ENCODE measurements around the gene PHYKPL. TPM values are rescaled to one million over a fixed set of nuclear protein-coding genes. Genes with fewer than 3 reads are reported as not detected.

The PHYKPL gene
- total RNA-seq, 1 experiment from 2014 or later, result 41.7 TPM

- H3K4me1 Mint-ChIP-seq, result peaks cover 13% of the 10 kb centered on the region
- H3K27ac Mint-ChIP-seq, result peak overlapping the region; percentile 38; the same call in 1 of the 2 replicates
- ChIA-PET POLR2A (interaction anchor here (1.3 to 2.2 kb wide), 3 partner anchors 9 to 60 kb away, joined by 3 to 12 read pairs (median 10); partner anchors contain the start of genes HNRNPAB and NHP2), CTCF (interaction anchor here (1.5 to 1.9 kb wide), 3 partner anchors 10 to 138 kb away, joined by 3 to 5 read pairs (median 4); no protein-coding TSS in a partner anchor)
- no peak for ATAC-seq
- no peaks in the 10 kb centered on the region for H3K9me3 Mint-ChIP-seq
- H3K36me3 Mint-ChIP-seq, result peaks cover 76% of the 10 kb centered on the region
- no peaks in the 10 kb centered on the region for H3K27me3 Mint-ChIP-seq (ENCODE audit: low read depth)
- H3K4me3 Mint-ChIP-seq, result no peak overlapping the region
- TF ChIP-seq PRRX2 (CRISPR knock-in tag; IDR thresholded peaks at IDR 0.05), result 0 out of 2 replicates have a peak, but pooled peaks have one; percentile 1
- no peak for TF ChIP-seq RELA (CRISPR knock-in tag; IDR thresholded peaks at IDR 0.05; ENCODE audit: borderline replicate concordance)
- DNase-seq (ENCODE audit: low spot score), result no peak
These were observed 18.9 kb downstream of the PHYKPL start for GRCh38 chr5:178213748-178214151.

- Mint-ChIP-seq H3K4me1 (peaks cover 13% of the 10 kb centered on the region), H3K4me3 (no peak overlapping the region), H3K27ac (peak overlapping the region; percentile 38; the same call in 1 of the 2 replicates), H3K27me3 (ENCODE audit: low read depth) (no peaks in the 10 kb centered on the region), H3K36me3 (peaks cover 78% of the 10 kb centered on the region), H3K9me3 (no peaks in the 10 kb centered on the region)
- ChIA-PET CTCF (interaction anchor here (1.3 to 1.6 kb wide), 3 partner anchors 22 to 137 kb away, joined by 3 to 4 read pairs (median 4); no protein-coding TSS in a partner anchor), POLR2A (interaction anchor here (1.3 to 2.2 kb wide), 4 partner anchors 9 to 59 kb away, joined by 3 to 12 read pairs (median 9); partner anchors contain the start of genes HNRNPAB and NHP2)
- ATAC-seq, result no peak
- DNase-seq (ENCODE audit: low spot score), result no peak
- TF ChIP-seq, protein P1, sequence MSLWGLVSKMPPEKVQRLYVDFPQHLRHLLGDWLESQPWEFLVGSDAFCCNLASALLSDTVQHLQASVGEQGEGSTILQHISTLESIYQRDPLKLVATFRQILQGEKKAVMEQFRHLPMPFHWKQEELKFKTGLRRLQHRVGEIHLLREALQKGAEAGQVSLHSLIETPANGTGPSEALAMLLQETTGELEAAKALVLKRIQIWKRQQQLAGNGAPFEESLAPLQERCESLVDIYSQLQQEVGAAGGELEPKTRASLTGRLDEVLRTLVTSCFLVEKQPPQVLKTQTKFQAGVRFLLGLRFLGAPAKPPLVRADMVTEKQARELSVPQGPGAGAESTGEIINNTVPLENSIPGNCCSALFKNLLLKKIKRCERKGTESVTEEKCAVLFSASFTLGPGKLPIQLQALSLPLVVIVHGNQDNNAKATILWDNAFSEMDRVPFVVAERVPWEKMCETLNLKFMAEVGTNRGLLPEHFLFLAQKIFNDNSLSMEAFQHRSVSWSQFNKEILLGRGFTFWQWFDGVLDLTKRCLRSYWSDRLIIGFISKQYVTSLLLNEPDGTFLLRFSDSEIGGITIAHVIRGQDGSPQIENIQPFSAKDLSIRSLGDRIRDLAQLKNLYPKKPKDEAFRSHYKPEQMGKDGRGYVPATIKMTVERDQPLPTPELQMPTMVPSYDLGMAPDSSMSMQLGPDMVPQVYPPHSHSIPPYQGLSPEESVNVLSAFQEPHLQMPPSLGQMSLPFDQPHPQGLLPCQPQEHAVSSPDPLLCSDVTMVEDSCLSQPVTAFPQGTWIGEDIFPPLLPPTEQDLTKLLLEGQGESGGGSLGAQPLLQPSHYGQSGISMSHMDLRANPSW (CRISPR knock-in tag; conservative IDR thresholded peaks at IDR 0.05; ENCODE audit: low read depth), result no peak
- TF ChIP-seq NFE2L1 (CRISPR knock-in tag; IDR thresholded peaks at IDR 0.05) (no peak), JAZF1 (CRISPR knock-in tag; IDR thresholded peaks at IDR 0.05) (no peak), ZNF512 (CRISPR knock-in tag; IDR thresholded peaks at IDR 0.05; ENCODE audit: borderline replicate concordance) (no peak), ZNF121 (CRISPR knock-in tag; IDR thresholded peaks at IDR 0.05) (no peak; the same call in 1 of the 2 replicates), FOXK1 (CRISPR knock-in tag; IDR thresholded peaks at IDR 0.05) (no peak), JUN (CRISPR knock-in tag; IDR thresholded peaks at IDR 0.05) (no peak), SOX15 (CRISPR knock-in tag; IDR thresholded peaks at IDR 0.05) (no peak), TP53 (CRISPR knock-in tag; IDR thresholded peaks at IDR 0.05) (no peak), ZNF232 (CRISPR knock-in tag; IDR thresholded peaks at IDR 0.05) (no peak), ZNF396 (CRISPR knock-in tag; IDR thresholded peaks at IDR 0.05; ENCODE audit: borderline replicate concordance) (no peak), USF1 (CRISPR knock-in tag; IDR thresholded peaks at IDR 0.05) (no peak), MLX (CRISPR knock-in tag; IDR thresholded peaks at IDR 0.05) (no peak), ETV6 (CRISPR knock-in tag; IDR thresholded peaks at IDR 0.05) (no peak), ZNF416 (CRISPR knock-in tag; IDR thresholded peaks at IDR 0.05) (no peak; the same call in 1 of the 2 replicates)
- TF ChIP-seq, protein P2, sequence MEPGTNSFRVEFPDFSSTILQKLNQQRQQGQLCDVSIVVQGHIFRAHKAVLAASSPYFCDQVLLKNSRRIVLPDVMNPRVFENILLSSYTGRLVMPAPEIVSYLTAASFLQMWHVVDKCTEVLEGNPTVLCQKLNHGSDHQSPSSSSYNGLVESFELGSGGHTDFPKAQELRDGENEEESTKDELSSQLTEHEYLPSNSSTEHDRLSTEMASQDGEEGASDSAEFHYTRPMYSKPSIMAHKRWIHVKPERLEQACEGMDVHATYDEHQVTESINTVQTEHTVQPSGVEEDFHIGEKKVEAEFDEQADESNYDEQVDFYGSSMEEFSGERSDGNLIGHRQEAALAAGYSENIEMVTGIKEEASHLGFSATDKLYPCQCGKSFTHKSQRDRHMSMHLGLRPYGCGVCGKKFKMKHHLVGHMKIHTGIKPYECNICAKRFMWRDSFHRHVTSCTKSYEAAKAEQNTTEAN (CRISPR knock-in tag; IDR thresholded peaks at IDR 0.05), result no peak
- TF ChIP-seq, protein P3, sequence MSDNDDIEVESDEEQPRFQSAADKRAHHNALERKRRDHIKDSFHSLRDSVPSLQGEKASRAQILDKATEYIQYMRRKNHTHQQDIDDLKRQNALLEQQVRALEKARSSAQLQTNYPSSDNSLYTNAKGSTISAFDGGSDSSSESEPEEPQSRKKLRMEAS (CRISPR knock-in tag; IDR thresholded peaks at IDR 0.05), result no peak
- TF ChIP-seq, protein P4, sequence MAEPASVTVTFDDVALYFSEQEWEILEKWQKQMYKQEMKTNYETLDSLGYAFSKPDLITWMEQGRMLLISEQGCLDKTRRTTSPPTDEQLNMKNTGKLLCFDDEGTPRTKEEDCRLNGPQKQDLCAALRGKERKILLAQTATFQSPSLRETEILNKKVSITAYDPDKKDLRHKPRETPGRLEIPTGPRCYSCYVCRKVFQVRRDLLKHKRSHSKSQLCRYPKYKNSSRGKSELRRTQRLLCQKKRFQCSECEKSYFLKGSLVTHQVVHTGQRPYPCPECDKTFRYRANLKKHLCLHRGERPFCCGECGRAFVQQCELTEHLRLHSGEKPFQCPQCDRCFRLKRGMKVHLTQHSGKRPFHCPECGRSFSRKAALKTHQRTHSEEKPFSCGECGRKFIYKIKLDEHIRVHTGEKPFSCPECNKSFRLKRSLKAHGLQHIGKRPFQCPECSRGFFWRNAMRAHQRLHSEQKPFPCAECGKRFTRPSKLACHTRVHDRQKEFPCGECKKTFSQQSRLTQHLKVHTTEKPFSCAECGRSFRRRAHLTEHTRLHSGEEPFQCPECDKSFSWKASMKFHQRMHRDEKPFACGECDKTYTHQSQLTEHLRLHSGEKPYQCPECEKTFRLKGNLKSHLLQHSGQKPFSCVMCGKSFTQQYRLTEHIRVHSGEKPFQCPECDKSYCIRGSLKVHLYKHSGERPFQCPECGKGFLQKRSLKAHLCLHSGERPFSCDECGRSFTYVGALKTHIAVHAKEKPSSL (CRISPR knock-in tag; conservative IDR thresholded peaks at IDR 0.05), result peak; percentile 14; the same call in 1 of the 2 replicates
- TF ChIP-seq, protein P5, sequence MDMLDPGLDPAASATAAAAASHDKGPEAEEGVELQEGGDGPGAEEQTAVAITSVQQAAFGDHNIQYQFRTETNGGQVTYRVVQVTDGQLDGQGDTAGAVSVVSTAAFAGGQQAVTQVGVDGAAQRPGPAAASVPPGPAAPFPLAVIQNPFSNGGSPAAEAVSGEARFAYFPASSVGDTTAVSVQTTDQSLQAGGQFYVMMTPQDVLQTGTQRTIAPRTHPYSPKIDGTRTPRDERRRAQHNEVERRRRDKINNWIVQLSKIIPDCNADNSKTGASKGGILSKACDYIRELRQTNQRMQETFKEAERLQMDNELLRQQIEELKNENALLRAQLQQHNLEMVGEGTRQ (CRISPR knock-in tag; IDR thresholded peaks at IDR 0.05), result no peak
These were observed 19.6 kb downstream of the PHYKPL start for GRCh38 chr5:178213003-178213461.

Data from WTC11 (cell line).